Osteoblast (primary cell): Measurements from ENCODE around the gene PLCH2. TPM values are rescaled to one million over a fixed set of nuclear protein-coding genes. Genes with fewer than 3 reads are reported as not detected.
A peak's percentile ranks its signal among the peaks of the same experiment; 100 is the strongest.
"Not testable (repeated sequence)": the region's sequence is repeated elsewhere in the genome, so short reads cannot be mapped to it uniquely, and the experiment has no call there.

Experiments used
- DNase-seq: peaks from one replicate; pipeline ENCODE4 v3.0.0; 2011; ENCODE audit warnings: low spot score, mixed read lengths; ENCODE audit not compliant: insufficient read length; ENCODE audit errors: missing footprints
- H2AFZ ChIP-seq: 2 replicates; pipeline ENCODE4 v1.6.0; 2011; ENCODE audit warnings: mild to moderate bottlenecking, low read length
- H3K27ac ChIP-seq: 2 replicates; pipeline ENCODE4 v1.5.1; 2011; ENCODE audit warnings: mild to moderate bottlenecking, low read depth, low read length, moderate library complexity
- H3K27me3 ChIP-seq: 2 replicates; pipeline ENCODE4 v1.6.0; 2012; ENCODE audit warnings: mild to moderate bottlenecking, control low read depth, inconsistent platforms, low read length, moderate library complexity; ENCODE audit not compliant: insufficient read depth
- H3K36me3 ChIP-seq: 2 replicates; pipeline ENCODE4 v1.5.1; 2011; ENCODE audit warnings: mild to moderate bottlenecking, low read length, control low read depth, moderate library complexity; ENCODE audit not compliant: insufficient read depth
- H3K4me1 ChIP-seq: 2 replicates; pipeline ENCODE4 v1.5.1; 2011; ENCODE audit warnings: mild to moderate bottlenecking, low read length, control low read depth, moderate library complexity; ENCODE audit not compliant: insufficient read depth
- H3K4me2 ChIP-seq: 2 replicates; pipeline ENCODE4 v1.6.0; 2011; ENCODE audit warnings: mild to moderate bottlenecking, low read length; ENCODE audit not compliant: insufficient read depth
- H3K4me3 ChIP-seq: fragments of 200-600 bp; sonication (generic); 3 replicates; pipeline ENCODE4 v1.5.1; 2012; ENCODE audit warnings: mild to moderate bottlenecking, low read length, inconsistent platforms; ENCODE audit not compliant: insufficient read depth
- H3K79me2 ChIP-seq: 2 replicates; pipeline ENCODE4 v1.6.0; 2012; ENCODE audit warnings: mild to moderate bottlenecking, low read length, control low read depth, inconsistent platforms; ENCODE audit not compliant: insufficient read depth
- H3K9me3 ChIP-seq: 2 replicates; pipeline ENCODE4 v1.5.1; 2011; ENCODE audit warnings: low read depth, low read length, control low read depth
- H4K20me1 ChIP-seq: 2 replicates; pipeline ENCODE4 v1.6.0; 2012; ENCODE audit warnings: mild to moderate bottlenecking, low read length, control low read depth; ENCODE audit not compliant: insufficient read depth
- CTCF ChIP-seq: IDR thresholded peaks from 2 replicates; pipeline ENCODE4 v1.5.1; 2011; ENCODE audit warnings: mild to moderate bottlenecking, low read depth, low read length, moderate library complexity; ENCODE audit errors: extremely low read depth
- total RNA-seq: library from RNA; depleted of rRNA; stranded (reverse); fragments of >200 nt; gene quantifications from 2 replicates; pipeline ENCODE4 v1.2.3, GENCODE V29; 2012

PLCH2 gene
- total RNA-seq, 1 donor: under 0.01 TPM

- Histone ChIP-seq H2AFZ (no peak overlapping the region), H3K79me2 (no peaks in the 10 kb centered on the region)
- TF ChIP-seq CTCF: no peak
These were observed 18.6 kb upstream of the PLCH2 start for GRCh38 chr1:2457444-2457843.

GRCh38 chr1:2458687-2459086 lies 17.4 kb upstream of the PLCH2 start:
- Histone ChIP-seq H3K4me3 (no peak overlapping the region), H3K4me1 (no peaks in the 10 kb centered on the region), H4K20me1 (no peaks in the 10 kb centered on the region), H2AFZ (no peak overlapping the region), H3K27me3 (peaks cover 15% of the 10 kb centered on the region), H3K79me2 (no peaks in the 10 kb centered on the region), H3K36me3 (no peaks in the 10 kb centered on the region), H3K27ac (no peak overlapping the region), H3K9me3 (no peaks in the 10 kb centered on the region), H3K4me2 (no peak overlapping the region)
- no peak for TF ChIP-seq CTCF
- no peak for DNase-seq

More at GRCh38 chr1:2457444-2457843, 18.6 kb upstream of the PLCH2 start:
- Histone ChIP-seq H3K4me1 (peaks cover 4% of the 10 kb centered on the region), H3K9me3 (no peaks in the 10 kb centered on the region), H4K20me1 (no peaks in the 10 kb centered on the region), H3K27me3 (peaks cover 3% of the 10 kb centered on the region), H3K36me3 (no peaks in the 10 kb centered on the region), H3K4me2 (no peak overlapping the region), H3K27ac (no peak overlapping the region), H3K4me3 (no peak overlapping the region)
- no peak for DNase-seq

GRCh38 chr1:2459102-2459753 lies 16.9 kb upstream of the PLCH2 start:
- not testable (repeated sequence) for H2AFZ ChIP-seq, H3K4me1 ChIP-seq, H3K36me3 ChIP-seq, DNase-seq, H3K4me2 ChIP-seq, H3K9me3 ChIP-seq, H3K79me2 ChIP-seq, H3K4me3 ChIP-seq, H4K20me1 ChIP-seq, H3K27ac ChIP-seq
- peaks cover 21% of the 10 kb centered on the region for H3K27me3 ChIP-seq

GRCh38 chr1:2459757-2460156 lies 16.3 kb upstream of the PLCH2 start:
- no peaks in the 10 kb centered on the region for H3K36me3 ChIP-seq
- no peaks in the 10 kb centered on the region for H4K20me1 ChIP-seq
- H3K4me2 ChIP-seq: no peak overlapping the region
- peak; percentile 36 for TF ChIP-seq CTCF
- H3K4me3 ChIP-seq: no peak overlapping the region
- H3K79me2 ChIP-seq: no peaks in the 10 kb centered on the region
- H3K9me3 ChIP-seq: no peaks in the 10 kb centered on the region
- H3K4me1 ChIP-seq: no peaks in the 10 kb centered on the region
- peak; percentile 98 for DNase-seq
- H3K27ac ChIP-seq: no peak overlapping the region
- peaks cover 25% of the 10 kb centered on the region for H3K27me3 ChIP-seq
- no peak overlapping the region for H2AFZ ChIP-seq
